Upper lobe of left lung (tissue), 4 donors: ENCODE results near the gene PIAS2.

Experiments
- POLR2AphosphoS5 ChIP-seq, 2 donors: sonication (generic); formaldehyde crosslinking; IDR thresholded peaks; one replicate each; pipeline ENCODE4 v1.5.1; 2017; ENCODE audit warnings: antibody characterized with exemption in 2 of 2
- TF ChIP-seq, protein P1 (sequence below), 6 experiments: fragments of 450-650 bp in 4 of 6; fragments of 200-600 bp in 2 of 6; sonication (generic) in 2 of 6; IDR thresholded peaks; one replicate each; pipeline ENCODE4 v1.5.1; 2016 to 2019; ENCODE audit warnings: antibody characterized with exemption in 6 of 6

DNA sequence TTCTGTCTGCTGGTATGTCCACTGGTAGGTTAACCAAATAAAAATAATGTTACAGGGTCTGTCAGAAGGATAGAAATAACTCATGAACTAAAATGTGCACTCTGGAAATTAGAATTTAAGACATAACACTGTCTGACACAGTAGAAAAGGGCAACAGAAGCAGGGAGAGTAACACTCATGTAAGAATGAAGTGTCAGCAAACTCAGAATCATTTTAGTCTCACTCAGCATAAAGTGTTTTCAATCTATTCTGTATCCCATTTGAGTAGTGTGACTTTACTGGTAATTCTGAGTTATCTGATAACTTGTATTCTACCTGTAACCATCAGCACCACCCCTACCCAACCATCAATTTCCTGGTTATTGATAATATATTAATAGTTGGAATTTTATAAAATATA is 68.3 kb downstream of the PIAS2 start:
- TF ChIP-seq, protein P1, sequence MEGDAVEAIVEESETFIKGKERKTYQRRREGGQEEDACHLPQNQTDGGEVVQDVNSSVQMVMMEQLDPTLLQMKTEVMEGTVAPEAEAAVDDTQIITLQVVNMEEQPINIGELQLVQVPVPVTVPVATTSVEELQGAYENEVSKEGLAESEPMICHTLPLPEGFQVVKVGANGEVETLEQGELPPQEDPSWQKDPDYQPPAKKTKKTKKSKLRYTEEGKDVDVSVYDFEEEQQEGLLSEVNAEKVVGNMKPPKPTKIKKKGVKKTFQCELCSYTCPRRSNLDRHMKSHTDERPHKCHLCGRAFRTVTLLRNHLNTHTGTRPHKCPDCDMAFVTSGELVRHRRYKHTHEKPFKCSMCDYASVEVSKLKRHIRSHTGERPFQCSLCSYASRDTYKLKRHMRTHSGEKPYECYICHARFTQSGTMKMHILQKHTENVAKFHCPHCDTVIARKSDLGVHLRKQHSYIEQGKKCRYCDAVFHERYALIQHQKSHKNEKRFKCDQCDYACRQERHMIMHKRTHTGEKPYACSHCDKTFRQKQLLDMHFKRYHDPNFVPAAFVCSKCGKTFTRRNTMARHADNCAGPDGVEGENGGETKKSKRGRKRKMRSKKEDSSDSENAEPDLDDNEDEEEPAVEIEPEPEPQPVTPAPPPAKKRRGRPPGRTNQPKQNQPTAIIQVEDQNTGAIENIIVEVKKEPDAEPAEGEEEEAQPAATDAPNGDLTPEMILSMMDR (IDR thresholded peaks at IDR 0.05): no peak
- TF ChIP-seq POLR2AphosphoS5 (IDR thresholded peaks at IDR 0.05): no peak
